SK-N-MC (cell line): Measurements from ENCODE around the gene METTL16.

Source experiments
- DNase-seq: peaks from one replicate; pipeline ENCODE4 v3.0.0-alpha.2; 2011; ENCODE audit warnings: low read depth, low spot score
- H3K27ac ChIP-seq: fragments of 200-600 bp; sonication (generic); 2 replicates; pipeline ENCODE4 v1.5.1; 2016; ENCODE audit warnings: mixed run types
- H3K36me3 ChIP-seq: fragments of 200-600 bp; sonication (generic); 2 replicates; pipeline ENCODE4 v1.6.1; 2017; ENCODE audit warnings: antibody characterized with exemption, low read length, mixed read lengths; ENCODE audit not compliant: insufficient read depth
- H3K4me3 ChIP-seq: fragments of 200-600 bp; sonication (generic); 2 replicates; pipeline ENCODE4 v1.5.1; 2016
- H3K9ac ChIP-seq: fragments of 200-600 bp; sonication (generic); 2 replicates; pipeline ENCODE4 v1.8.0; 2017; ENCODE audit warnings: mixed run types, mixed read lengths; ENCODE audit not compliant: insufficient read length
- H3K9me3 ChIP-seq: fragments of 200-600 bp; sonication (generic); 2 replicates; pipeline ENCODE4 v1.6.1; 2017; ENCODE audit warnings: low read depth, mild to moderate bottlenecking, antibody characterized with exemption, low read length, moderate library complexity, mixed read lengths
- EZH2 ChIP-seq: fragments of 200-600 bp; sonication (generic); IDR thresholded peaks from one replicate; pipeline ENCODE4 v1.6.1; 2017; ENCODE audit warnings: antibody characterized with exemption
- FOXP2 ChIP-seq: optimal IDR thresholded peaks from 2 replicates; pipeline ENCODE3; 2011; ENCODE audit warnings: mild to moderate bottlenecking, moderate library complexity; ENCODE audit not compliant: insufficient read depth; ENCODE audit errors: extremely low read length, control extremely low read depth
- POLR2AphosphoS5 ChIP-seq: IDR thresholded peaks from 2 replicates; pipeline ENCODE4 v1.6.1; 2012; ENCODE audit warnings: mild to moderate bottlenecking, low read depth, low read length, borderline replicate concordance

The METTL16 gene

GRCh38 chr17:2379489-2380225 is 132.0 kb downstream of the METTL16 start:
- Histone ChIP-seq H3K36me3 (peaks cover 3% of the 10 kb centered on the region; the same call in 1 of the 2 replicates), H3K4me3 (no peak overlapping the region), H3K27ac (no peak overlapping the region), H3K9me3 (no peaks in the 10 kb centered on the region), H3K9ac (no peak overlapping the region)
- TF ChIP-seq FOXP2: no peak
- TF ChIP-seq POLR2AphosphoS5: no peak
- no peak for TF ChIP-seq EZH2
- no peak for DNase-seq

GRCh38 chr17:2378905-2379304 is 132.8 kb downstream of the METTL16 start:
- H3K27ac ChIP-seq: no peak overlapping the region
- H3K4me3 ChIP-seq: no peak overlapping the region
- H3K9ac ChIP-seq: no peak overlapping the region
- no peaks in the 10 kb centered on the region for H3K9me3 ChIP-seq
- H3K36me3 ChIP-seq: peaks cover 3% of the 10 kb centered on the region; the same call in 1 of the 2 replicates
- DNase-seq: no peak
- TF ChIP-seq FOXP2: no peak
- TF ChIP-seq POLR2AphosphoS5: no peak
- no peak for TF ChIP-seq EZH2

- TF ChIP-seq FOXP2: no peak
- no peak for TF ChIP-seq POLR2AphosphoS5
- TF ChIP-seq EZH2: no peak
- Histone ChIP-seq H3K9me3 (no peaks in the 10 kb centered on the region), H3K9ac (no peak overlapping the region), H3K4me3 (no peak overlapping the region), H3K27ac (no peak overlapping the region), H3K36me3 (peaks cover 3% of the 10 kb centered on the region; the same call in 1 of the 2 replicates)
- no peak for DNase-seq
Observed at GRCh38 chr17:2377659-2378058, 134.0 kb downstream of the METTL16 start.

GRCh38 chr17:2376107-2376506 is 135.6 kb downstream of the METTL16 start:
- H3K4me3 ChIP-seq: no peak overlapping the region
- no peaks in the 10 kb centered on the region for H3K9me3 ChIP-seq
- no peak overlapping the region for H3K9ac ChIP-seq
- no peak for DNase-seq
- peaks cover 3% of the 10 kb centered on the region; the same call in 1 of the 2 replicates for H3K36me3 ChIP-seq
- TF ChIP-seq POLR2AphosphoS5: no peak
- no peak for TF ChIP-seq FOXP2
- TF ChIP-seq EZH2: no peak
- no peak overlapping the region for H3K27ac ChIP-seq

- Histone ChIP-seq H3K9ac (no peak overlapping the region), H3K4me3 (no peak overlapping the region), H3K27ac (no peak overlapping the region), H3K36me3 (peaks cover 3% of the 10 kb centered on the region; the same call in 1 of the 2 replicates), H3K9me3 (no peaks in the 10 kb centered on the region)
- TF ChIP-seq FOXP2 (no peak), EZH2 (no peak), POLR2AphosphoS5 (no peak)
- no peak for DNase-seq
Observed at GRCh38 chr17:2375406-2375805, 136.3 kb downstream of the METTL16 start.

- no peak overlapping the region for H3K4me3 ChIP-seq
- H3K9ac ChIP-seq: no peak overlapping the region
- no peak for TF ChIP-seq FOXP2
- TF ChIP-seq EZH2: no peak
- no peak for TF ChIP-seq POLR2AphosphoS5
- no peaks in the 10 kb centered on the region for H3K9me3 ChIP-seq
- DNase-seq: no peak
- peaks cover 3% of the 10 kb centered on the region; the same call in 1 of the 2 replicates for H3K36me3 ChIP-seq
- H3K27ac ChIP-seq: no peak overlapping the region
Observed at GRCh38 chr17:2374549-2375285, 137.0 kb downstream of the METTL16 start.

GRCh38 chr17:2373179-2373578 is 138.5 kb downstream of the METTL16 start:
- no peak overlapping the region for H3K4me3 ChIP-seq
- peaks cover 3% of the 10 kb centered on the region; the same call in 1 of the 2 replicates for H3K36me3 ChIP-seq
- no peaks in the 10 kb centered on the region for H3K9me3 ChIP-seq
- no peak overlapping the region for H3K9ac ChIP-seq
- no peak for TF ChIP-seq EZH2
- TF ChIP-seq POLR2AphosphoS5: no peak
- TF ChIP-seq FOXP2: no peak
- no peak for DNase-seq
- no peak overlapping the region for H3K27ac ChIP-seq

GRCh38 chr17:2372681-2373080 is 139.0 kb downstream of the METTL16 start:
- Histone ChIP-seq H3K9ac (no peak overlapping the region), H3K4me3 (no peak overlapping the region), H3K36me3 (peaks cover 3% of the 10 kb centered on the region; the same call in 1 of the 2 replicates), H3K27ac (no peak overlapping the region), H3K9me3 (no peaks in the 10 kb centered on the region)
- TF ChIP-seq EZH2 (no peak), POLR2AphosphoS5 (no peak), FOXP2 (no peak)
- no peak for DNase-seq
